Activated CD8-positive, alpha-beta memory T cell treated with anti-CD3 and anti-CD28 coated beads for 48 hours (primary cell): ENCODE results near the gene UFSP2.

Experiments
- DNase-seq, 3 experiments: peaks; one replicate each; pipeline ENCODE4 v3.0.0-alpha.2; 2020; ENCODE audit warnings: low read depth in 2 of 3, low spot score in 2 of 3

The UFSP2 gene

DNA sequence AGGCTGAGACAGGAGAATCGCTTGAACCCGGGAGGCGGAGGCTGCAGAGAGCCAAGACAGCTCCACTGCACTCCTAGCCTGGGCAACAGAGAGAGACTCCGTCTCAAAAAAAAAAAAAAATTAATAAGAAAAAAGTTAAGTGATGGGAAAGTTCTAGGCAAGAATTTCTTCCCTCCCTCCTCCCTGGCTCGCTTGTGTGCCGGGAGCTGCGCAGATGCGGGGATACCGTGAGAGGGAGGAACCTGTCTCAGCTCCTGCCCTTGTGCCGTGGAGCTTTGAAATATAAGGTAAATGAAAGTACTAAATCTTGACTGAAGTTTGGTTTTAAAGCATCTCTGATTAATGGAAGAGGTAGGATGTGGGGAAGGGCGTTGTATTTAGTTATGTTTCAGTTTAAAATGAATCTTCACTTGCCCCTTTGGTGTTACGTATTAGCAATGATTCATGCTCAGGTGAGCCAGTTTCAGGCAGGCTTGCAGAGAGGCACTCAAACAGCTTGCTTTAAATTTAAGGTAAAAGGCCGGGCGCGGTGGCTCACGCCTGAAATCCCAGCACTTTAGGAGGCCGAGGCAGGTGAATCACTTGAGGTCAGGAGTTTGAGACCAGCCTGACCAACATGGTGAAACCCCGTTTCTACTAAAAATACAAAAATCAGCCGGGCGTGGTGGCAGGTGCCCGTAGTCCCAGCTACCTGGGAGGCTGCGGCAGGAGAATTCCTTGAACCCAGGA lies 1.4 kb upstream of the UFSP2 start:
- DNase-seq = no peak

DNA sequence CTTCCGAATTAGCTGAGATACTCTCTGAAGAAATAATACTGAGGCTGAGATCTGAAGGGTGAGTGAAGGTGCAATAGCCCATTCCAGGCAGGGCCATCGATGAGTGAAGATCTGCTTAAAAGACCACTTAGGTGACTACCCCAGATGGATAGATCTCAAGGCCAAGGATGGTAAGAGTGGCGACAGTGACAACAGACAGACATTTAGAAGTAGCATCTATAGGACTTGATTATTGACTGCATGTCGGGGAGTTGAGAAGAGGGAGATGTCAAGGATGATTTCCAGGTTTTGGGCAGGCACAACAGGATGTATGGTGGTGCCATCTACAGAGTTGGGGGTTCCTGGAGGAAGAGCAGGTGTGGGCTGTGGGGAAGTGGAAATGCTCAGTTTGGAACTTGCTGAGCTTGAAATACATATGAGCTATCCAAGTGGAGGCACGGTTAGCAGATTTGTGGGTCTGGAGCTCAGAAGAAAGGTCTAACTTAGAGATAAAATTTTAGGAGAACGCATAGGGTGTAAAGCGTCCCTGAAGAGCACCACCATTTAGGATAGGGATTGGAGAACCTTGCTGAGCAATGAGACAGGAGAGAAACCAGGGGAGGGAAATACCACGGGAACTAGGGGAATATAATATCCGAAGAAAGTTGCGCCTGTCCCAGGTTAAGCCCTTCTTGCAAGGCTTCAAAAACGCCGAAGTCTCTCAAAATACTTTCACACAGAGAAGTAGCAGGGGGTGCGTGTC lies 688 bp downstream of the UFSP2 start:
- DNase-seq = no peak

- no peak for DNase-seq
These were observed 4.2 kb downstream of the UFSP2 start for GRCh38 chr4:185421366-185422124.

- DNase-seq = no peak
These were observed 8.8 kb downstream of the UFSP2 start for GRCh38 chr4:185416955-185417354.

- DNase-seq = no peak
These were observed 13.4 kb downstream of the UFSP2 start for GRCh38 chr4:185412412-185412811.

- DNase-seq = no peak
These were observed 13.9 kb downstream of the UFSP2 start for GRCh38 chr4:185411849-185412248.

DNA sequence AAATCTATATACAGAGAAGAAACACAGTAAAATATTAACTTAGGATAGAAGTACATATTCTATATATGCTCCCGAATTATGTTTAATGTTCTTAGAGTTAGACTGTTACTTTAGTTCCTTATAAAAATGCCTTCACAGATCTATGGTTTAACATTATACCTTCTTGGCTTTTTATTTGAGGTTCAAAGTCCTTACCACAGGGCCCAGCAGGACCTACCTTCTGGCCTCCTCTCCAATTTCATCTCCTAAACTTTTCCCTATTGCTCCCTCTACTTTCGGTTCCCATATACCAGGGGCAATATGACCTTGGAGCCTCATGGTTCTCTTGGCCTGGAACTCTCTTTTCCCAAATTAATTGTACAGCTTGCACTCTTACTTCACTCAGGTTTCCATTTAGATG lies 17.3 kb downstream of the UFSP2 start:
- no peak for DNase-seq

GRCh38 chr4:185405296-185405999 lies 20.3 kb downstream of the UFSP2 start:
- no peak for DNase-seq

DNA sequence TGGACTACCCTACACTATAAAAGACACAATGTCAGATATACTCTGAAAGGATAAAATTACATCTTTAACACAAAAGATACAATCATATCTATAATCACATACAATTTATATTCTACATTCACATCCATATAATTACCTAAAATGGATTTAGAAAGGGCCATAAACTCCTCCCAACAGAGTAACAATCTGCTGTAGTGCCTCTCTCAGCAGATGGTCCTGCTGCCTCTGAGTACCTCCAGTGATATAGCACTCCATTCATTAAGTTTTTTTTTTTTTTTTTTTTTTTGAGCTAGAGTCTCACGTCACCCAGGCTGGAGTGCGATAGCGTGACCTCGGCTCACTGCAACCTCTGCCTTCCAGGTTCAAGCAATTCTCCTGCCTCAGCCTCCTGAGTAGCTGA lies 21.7 kb downstream of the UFSP2 start:
- no peak for DNase-seq

GRCh38 chr4:185399466-185399865 lies 26.3 kb downstream of the UFSP2 start:
- DNase-seq = no peak

GRCh38 chr4:185398618-185399017 lies 27.1 kb downstream of the UFSP2 start:
- DNase-seq = no peak

DNA sequence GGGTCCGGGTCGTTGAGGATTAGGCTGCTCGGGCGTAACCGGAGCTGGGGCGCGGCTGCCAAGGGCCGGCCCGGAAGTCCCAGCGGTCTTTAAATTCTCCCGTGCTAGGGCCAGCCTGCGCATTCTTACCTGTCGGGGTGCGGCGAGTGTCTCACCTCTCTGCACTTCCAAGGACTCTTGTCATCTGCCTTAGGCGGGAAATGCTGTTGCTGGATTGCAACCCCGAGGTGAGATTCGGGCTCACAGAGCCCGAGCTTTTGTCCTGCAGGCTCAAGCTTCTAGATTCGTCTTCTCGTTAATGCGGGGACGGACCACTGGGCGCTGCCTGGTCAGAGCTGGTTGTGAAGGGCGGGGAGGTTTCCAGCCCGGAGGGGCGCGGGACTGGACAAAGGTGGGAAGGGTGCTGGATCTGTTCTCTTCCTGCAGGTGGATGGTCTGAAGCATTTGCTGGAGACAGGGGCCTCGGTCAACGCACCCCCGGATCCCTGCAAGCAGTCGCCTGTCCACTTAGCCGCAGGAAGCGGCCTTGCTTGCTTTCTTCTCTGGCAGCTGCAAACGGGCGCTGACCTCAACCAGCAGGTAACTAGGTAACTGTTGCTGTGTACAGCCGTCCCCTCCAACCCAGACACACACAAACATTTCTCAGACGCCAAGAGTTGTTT lies 28.9 kb downstream of the UFSP2 start, which contains the start of gene ANKRD37:
ANKRD37 (plus strand) TSS at position 118 of the 662 bp plus-strand sequence; CDS start at position 201, 83 bp downstream.
- no peak for DNase-seq

DNA sequence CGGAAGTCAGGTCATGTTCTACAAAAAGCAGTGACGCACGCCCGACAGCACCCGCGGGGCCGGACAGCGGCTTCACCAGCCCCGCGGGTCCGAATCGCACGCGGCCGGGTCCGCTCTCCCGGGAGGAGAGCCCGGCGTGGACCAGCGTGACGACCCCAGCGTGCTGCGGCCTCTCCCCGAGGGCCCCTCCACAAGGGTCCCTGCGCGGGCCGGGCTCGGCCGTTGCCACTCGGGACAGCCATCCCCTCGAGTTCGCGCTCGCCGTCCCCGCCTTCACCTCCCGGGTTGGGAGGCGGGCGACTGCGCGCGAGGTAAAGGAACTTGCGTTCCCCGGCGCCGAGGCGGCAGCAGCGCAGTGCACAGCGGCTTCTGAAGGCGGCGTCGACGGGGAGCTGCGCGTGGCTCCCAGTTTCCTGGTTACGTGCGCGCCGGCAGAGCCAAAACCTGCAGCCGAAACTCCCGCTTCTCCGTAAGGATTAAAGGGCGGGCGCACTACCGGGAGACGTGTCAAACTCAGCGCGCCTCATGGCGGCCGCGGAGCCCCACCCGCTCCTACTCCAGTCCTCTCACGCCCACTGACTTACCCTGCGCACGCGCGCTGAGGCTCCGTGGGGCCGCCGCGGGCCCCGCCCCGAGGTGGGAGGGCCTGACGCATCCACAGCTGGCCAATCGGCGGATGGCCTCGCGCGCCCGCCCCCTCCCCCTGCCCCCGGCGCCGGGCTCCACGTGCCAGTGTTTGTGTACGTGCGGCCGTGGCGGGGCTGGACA lies 29.6 kb downstream of the UFSP2 start:
- DNase-seq = peak; percentile 85 to 98 (median 93)

- DNase-seq = no peak
These were observed 30.4 kb downstream of the UFSP2 start, which contains the start of gene LRP2BP for GRCh38 chr4:185395238-185395955. Gene LRP2BP (minus strand): TSS chr4:185395924. CDS start chr4:185378186, 17,738 bp downstream.

DNA sequence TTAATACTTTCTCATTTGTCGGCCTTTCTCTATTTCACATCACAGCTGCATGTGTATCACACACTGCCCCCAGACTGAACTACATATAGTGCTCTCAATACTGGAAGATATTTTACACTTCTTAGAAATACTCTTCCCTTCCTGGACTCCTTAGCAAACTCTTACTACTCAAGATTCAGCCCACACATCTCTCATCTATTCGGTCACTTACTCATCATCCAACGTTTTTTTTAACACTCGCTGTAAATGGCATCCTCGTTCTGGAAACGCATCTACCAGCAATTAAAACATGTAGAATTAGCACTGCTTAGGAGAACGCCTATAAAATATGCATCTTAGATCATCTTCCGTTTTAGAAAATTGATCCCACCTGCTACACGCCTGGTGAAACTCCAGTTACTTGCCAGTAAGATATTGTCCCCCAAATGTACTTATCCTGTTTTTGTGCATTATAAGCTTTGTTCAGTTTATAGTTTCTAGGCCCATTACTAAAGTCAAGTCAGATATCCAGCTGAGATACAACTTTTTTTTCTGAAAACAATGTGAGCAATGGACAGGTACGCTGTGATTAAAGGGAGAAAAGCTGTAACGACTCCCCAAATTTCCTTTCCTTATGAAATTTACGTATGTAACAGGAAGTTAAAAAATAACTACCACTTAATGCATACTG lies 31.1 kb downstream of the UFSP2 start:
- no peak for DNase-seq

- DNase-seq = no peak
These were observed 33.6 kb downstream of the UFSP2 start for GRCh38 chr4:185392156-185392555.

DNA sequence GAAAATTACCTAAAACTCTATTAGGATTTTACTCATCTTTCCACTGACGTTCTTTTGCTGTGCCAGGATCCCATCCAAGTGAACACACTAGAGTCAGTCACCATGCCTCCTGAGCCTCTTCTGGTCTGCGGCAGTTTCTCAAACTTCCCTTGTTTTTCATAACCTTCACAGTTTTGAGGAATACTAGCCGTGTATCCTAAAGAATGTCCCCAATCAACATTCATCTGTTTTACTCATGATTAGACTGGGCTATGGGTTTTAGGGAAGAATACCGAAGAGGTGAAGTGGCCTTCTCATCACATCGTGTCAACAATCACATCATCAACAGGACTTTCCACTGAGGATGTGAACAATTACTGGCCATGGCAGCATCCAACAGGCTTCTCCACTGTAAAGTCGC lies 34.8 kb downstream of the UFSP2 start:
- DNase-seq = no peak

GRCh38 chr4:185387957-185388356 lies 37.8 kb downstream of the UFSP2 start:
- no peak for DNase-seq

- DNase-seq = no peak
These were observed 40.8 kb downstream of the UFSP2 start for GRCh38 chr4:185384930-185385331.
